ENCODE measurements around the gene SERPINA9.
"Not testable (repeated sequence)": the region's sequence is repeated elsewhere in the genome, so short reads cannot be mapped to it uniquely, and the experiment has no call there.

Gene SERPINA9

DNA sequence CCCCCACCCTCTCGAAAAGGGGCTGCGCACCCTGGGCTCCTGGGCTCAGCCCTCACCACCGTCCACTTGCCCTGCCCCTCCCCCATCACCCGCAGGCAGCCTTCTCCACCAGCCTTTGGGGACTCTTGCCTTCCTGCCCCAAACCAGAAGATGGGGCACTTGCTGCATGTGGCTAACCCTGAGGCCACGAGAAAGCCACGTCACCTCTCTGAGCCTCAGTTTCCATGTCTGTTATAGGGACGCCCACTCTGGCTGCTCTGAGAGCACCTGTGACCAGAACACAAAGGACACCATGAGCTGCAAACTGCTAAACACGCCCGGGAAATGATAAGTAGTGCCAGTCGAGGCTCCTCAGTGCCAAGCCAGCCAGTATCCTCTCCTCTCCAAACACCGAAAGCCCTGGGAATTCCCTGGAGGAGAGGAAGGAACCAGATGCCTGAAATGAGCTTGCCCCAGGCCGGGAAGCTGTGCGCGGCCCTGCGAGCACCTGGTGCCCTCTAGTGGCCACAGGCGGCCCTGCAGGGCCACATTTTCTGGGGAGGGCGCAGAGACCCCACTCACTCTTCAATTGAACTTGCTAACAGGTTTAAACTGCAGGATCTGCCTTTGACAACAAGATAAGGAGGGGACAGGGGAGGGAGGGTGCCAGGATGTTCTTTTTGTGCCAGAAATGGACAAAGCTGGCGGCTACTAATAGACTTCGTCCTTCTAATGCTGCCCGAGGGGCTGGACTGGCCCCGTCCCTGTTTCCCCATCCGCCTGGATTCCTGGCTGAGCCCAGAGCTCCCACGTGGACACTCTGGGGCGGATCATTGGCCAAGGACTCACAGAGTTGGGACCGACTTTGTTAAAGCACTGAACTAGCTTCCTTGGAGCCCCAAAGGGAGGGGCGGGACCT is 10.2 kb upstream of the SERPINA9 start:
- DNase-seq = no peak

DNA sequence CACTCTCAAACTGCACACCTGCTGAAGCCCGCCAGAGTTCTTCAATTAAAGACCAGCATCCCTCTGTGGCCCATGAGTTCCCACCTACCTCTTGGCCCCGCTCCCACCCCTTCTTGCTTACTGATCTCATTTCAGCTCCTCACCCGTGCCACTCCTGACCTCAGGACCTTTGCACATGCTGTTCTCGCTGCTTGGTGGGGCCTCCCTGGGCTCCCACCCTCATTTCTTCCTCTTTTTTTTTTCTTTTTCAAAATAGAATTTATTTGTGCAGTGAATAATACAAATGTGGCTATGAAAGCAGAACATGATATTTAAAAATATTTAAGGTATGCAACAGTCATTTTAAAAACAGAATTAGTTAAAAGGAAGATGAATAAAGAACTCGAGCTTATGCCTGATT is 8.5 kb upstream of the SERPINA9 start:
- DNase-seq = no peak

DNA sequence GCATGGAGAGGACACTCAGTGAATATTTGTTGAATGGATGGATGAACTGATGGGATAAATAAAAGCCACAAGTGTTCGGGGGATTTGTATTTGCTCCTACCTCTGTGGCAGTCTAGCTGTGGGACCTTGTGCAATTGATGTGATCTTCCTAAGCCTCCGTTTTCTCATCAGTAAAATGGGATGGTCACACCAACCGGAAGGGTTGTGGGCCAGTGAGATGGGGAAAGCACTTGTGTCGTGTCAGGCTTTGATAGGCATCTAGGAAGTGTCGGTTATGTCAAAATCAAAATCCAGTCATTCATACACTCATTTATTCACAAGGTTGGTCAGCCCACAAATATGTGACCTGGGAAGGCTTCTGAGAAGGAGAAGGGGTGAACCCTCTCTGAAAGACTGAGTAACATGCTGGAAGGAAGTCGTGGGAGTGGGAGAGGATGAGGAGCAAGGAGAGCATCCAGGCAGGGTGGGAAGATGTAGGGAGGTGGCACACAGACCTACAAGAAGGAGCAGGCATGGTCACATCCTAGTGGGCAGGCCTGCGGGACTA is 7.8 kb upstream of the SERPINA9 start:
- no peak for DNase-seq

DNA sequence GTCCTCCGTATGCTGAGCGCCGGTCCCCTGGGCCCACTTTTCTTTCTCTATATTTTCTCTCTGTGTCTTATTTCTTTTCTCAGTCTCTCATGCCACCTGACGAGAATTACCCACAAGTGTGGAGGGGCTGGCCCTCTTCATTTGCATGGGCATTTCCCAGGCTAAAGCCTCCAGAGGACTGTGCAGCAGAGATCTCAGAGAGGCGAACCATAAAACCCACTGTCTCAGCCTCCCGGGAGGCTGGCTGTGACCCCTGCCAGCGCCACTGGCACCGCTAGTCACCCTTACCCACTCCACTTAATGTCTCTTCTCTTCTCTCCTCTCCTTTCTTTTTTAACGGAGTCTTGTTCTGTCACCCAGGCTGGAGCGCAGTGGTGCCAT is 7.1 kb upstream of the SERPINA9 start:
- DNase-seq = no peak

DNA sequence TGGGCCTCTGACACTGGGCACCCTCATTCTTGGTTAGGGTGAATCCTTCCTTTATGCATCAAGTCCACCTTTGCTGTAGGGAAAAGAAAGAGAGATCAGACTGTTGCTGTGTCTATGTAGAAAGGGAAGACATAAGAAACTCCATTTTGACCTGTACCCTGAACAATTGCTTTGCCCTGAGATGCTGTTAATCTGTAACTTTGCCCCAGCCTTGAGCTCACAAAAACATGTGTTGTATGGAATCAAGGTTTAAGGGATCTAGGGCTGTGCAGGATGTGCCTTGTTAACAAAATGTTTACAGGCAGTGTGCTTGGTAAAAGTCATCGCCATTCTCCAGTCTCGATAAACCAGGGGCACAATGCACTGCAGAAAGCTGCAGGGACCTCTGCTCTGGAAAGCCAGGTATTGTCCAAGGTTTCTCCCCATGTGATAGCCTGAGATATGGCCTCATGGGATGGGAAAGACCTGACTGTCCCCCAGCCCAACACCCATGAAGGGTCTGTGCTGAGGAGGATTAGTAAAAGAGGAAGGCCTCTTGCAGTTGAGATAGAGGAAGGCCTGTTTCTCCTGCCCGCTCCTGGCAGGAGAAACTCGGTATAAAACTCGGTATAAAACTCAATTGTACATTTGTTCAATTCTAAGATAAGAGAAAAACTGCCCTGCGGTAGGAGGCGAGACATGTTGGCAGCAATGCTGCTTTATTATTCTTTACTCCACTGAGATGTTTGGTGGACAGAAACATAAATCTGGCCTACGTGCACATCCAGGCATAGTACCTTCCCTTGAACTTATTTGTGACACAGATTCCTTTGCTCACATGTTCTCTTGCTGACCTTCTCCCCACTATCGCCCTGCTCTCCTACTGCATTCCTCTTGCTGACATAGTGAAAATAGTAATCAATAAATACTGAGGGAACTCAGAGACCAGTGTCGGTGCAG is 6.4 kb upstream of the SERPINA9 start:
- DNase-seq = not testable (repeated sequence)

DNA sequence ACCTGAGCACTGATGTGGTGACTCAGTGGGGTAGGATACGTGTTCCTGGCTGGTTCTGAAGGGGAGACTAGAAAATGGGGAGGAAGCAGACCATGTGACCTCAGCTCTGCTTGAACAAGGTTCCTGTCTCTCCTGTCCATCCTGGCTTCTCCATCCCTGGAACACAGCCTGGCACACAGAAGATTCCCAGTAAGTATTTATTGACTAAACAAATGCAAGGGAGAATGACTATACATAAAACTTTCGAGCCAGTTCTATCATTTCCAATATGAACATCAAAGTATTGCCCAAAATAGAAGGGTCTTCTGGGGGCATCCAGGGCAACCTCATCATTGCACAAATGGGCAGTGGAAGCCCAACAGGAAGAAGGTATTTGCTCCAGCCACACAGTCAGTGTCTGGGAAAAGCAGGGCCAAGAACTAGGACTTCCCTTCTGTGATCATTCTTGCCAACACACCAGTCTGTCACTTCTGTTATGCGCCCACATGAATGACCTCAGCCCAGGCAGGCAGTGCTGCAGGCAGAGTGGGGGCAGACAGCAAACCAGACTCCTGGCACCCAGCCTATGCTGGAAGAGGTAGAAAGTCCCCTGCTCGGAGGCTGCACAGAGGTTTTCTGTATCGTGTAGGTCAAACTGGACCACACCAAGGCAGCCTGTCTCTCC is 5.6 kb upstream of the SERPINA9 start:
- no peak for DNase-seq

DNA sequence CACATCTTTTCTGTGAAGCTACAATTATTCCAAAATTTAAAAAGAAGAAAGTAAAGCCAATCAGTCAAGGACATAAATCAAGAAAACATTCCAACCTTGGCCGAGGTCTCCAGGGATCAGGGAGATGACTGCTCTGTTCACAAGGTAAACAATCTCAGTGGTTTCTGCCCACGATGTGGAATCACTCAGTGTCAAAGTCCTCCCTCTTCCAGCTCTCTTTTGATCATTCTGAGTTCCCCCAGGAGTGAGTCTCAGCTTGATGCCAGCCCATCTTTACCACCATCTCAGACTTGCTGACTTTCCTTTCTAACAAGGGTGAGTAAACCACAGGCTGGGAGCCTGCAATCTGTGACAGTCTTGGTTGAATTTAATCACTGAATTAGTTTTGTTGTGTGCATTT is 4.8 kb upstream of the SERPINA9 start:
- no peak for DNase-seq

DNA sequence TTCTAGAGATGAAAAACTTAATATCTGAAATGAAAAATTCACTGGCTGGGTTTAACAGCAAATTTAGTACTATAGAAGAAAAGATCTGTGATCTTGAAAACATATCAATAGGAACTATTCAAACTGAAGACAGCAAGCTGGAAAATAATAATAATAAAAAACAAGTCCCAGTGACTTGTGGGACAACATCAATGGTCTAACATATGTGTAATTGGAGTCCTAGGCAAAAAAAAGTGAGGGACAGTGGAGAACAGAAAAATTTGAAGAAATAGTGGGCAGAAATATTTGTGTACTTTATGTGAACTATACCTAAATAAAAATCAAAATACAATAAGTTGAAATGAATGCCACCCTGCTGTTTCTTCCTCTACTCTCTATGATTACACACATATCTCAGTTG is 2.4 kb upstream of the SERPINA9 start:
- DNase-seq = no peak

DNA sequence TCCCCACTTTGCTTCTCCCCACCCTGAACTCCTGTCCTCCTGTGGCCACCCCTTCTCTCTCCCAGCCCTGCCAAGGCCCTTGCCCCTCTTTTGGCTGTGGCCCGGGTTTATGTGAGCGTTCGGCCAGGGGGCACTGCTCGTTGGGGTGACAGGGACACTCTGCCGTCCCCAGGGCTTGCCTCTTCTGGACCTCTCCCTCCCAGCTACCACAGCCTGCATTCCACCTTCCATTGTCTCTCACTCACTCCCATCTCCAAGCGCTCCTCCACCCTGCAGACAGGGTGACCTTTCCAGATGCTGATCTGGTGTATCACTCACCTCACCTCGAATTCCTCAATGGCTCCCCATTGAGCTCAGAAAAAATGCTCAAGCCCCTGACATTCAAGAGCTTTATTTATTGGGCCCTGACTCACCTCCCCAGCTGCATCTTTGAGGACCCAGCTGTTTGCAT is 1.4 kb downstream of the SERPINA9 start:
- no peak for DNase-seq

DNA sequence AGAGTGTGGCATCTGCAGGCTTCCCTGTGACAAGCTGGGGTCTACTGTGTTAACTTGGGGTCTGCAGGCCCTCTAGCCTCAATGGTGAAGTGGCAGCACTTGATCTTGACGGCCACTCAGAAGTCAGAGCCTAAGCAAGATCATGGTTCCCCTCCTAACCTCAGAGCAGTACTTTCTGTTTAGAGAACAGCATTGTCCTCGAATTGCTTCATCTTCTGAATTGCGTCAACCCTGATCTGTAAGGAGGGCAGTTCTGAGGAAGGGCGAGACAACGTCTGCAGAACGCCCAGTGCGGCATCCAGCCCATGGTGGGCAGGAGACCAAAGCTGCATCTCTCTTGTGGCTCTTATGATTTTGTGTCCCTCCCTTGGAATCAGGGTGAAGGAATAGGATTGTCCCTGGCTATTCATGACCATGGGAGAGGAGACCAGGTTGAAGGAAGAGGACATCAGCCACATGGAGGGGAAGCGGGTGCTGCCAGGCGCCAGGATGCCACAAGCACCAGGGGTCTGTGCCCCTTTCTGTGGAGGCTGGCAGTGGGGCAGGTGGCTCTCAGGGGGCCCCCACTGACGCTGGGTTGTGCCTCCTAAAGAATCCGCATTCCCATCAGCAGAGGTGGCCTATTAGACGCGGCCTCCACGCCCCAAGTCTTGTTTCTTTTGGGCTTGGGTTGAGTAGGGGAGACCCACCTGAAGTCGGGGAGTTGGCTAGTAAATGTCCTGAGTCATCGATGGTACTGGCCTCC is 2.2 kb downstream of the SERPINA9 start:
- no peak for DNase-seq

DNA sequence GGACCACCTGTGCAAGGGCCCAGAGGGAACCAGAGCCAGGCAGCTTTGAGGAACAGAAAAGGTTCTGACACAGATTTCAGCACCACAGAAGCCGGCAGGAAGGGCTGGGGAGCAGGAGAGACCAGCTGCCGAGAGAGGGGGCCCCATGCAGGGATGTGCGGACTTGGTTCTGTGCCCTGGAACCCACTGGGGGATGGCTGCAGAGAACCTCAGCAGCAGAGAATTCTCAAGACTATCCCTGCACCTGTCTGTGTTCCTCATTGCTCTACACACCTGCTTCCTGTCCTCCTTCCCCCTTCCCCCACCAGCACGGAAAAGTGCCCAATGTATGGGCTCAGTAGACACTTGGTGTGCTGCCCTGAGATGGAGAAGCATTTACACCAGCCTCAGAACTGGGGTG is 3.2 kb downstream of the SERPINA9 start:
- DNase-seq = no peak

DNA sequence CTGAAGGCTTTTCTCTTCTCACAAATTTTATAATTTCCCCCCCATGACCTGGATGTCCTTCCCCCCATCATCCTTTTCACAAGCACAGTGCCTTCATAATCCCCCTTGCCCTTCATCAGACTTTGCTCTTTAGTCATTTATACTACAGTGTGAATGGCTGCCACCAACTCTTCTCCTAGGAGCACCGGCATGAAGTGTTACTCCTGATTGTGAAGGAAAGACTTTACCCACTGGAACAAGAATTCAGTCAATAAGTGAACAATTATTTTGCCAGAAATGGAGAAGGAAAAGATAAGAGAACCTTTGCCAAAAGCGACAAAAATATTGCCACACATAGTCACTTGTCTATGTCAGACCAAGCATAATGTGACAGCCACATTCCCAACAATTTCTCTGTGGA is 5.0 kb downstream of the SERPINA9 start:
- no peak for DNase-seq

DNA sequence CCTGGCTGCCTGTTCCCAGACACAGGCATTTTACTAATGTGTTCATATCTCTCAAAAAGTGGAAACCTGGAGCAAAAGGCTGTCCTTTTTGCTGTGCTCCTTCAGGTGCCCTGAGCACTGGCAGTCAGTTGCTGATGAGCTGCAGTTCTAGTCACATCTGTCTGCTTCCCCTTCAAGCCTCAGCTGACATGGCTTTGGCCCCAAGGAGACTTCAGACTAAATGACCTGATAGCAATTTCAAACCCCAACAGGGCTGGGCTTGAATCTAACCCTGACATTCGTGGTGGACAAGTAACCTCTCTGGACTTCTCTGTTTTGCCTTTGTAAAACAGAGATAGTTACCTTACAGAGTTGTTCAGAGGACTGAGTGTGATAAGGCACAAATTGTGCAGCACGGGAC is 5.7 kb downstream of the SERPINA9 start:
- DNase-seq = no peak

DNA sequence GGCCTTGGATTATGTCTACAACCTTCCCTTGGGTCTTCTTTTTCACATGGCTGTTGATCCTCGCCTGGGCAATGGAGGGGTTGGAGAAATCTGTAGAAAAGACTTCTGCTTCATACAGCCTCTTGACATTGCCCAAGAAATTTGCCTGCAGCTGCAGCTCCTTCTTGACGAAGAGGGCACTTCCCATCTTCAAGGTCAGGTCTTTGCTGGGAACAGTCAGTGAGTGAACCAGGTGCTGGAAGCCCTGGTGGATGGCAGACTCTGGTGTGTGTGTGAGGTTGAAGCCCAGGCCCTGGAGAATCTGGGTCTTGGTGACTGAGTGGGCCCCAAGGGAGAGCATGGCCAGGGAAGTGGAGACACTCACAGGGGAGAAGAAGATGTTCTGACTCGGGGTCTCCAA is 6.7 kb downstream of the SERPINA9 start:
- DNase-seq = no peak

DNA sequence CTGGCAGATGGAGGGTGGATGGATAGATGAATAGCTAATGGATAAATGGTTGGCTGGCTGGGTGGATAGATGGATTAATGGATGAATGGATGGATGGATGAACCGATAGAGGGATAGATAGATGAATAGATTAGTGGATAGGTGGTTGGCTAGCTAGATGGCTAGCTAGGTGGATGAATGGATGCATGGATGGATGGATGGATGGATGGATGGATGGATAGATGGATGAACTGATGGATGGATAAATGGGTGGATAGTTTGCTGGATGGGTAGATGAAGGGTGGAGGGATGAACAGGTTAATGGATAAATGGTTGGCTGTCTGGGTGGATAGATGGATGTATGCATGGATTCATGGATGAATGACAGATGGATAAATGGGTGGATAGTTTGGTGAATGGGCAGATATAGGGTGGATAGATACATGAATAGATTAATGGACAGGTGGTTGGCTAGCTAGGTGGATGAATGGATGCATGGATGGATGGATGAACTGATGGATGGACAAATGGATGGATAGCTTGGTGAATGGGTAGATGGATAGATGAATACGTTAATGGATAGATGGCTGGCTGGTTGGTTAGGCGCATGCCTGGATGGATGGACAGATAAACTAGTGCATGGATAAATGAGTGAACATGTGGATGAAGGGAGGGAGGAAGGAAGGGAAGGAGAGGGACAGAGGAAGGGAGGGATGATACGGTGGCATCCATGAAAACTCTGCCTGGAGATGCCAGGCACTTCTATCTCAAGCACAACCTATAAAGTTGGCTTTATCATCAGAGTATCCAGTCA is 8.1 kb downstream of the SERPINA9 start:
- no peak for DNase-seq

DNA sequence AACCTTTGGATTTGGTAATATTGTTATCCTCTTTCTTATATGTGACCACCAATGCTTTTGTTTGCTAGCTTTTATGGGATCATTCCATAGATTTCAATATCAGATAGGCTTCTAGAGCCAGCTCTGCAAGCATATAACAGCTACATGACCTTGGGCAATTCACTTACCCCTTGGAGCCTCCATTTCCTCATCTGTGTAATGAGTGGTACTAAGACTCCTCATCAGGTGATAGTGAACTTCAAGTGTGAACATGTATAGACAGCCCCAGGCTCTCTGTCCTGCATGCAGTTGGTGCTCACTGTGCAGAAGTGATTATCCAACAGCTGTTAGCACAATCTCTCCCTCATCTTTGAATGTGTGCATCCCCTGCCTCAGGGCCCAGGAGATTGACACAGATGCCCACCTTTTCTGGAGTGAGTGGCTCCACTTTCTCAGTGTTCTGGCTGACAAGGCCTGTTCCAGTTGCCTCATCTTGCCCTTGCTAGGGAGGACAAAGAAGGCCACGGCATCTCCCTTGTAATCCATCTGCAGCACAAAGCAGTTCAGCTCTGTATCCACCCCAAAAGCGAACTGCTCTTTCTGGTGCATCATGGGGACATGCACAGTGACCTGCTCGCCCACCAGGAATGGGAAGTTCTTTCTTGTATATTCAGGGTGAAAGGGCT is 9.2 kb downstream of the SERPINA9 start:
- DNase-seq = no peak

DNA sequence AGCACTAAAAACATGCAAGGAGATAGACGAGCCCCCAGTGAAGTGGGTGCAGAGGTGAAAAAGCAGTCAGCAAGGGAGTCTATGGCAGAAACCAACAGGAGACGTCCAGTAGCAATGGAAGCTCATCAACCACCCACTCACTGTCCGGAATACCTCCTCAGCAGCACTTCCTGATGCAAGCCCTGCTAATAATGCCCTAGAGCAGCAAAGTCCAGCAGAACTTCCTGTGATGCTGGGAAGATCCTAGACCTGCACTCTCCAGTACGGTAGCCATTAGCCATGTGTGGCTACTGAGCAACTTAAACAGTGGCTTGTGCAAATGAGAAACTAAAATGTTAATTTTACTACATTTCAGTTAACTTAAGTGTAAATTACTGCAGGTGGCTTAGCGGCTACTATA is 11.0 kb downstream of the SERPINA9 start:
- DNase-seq = no peak

DNA sequence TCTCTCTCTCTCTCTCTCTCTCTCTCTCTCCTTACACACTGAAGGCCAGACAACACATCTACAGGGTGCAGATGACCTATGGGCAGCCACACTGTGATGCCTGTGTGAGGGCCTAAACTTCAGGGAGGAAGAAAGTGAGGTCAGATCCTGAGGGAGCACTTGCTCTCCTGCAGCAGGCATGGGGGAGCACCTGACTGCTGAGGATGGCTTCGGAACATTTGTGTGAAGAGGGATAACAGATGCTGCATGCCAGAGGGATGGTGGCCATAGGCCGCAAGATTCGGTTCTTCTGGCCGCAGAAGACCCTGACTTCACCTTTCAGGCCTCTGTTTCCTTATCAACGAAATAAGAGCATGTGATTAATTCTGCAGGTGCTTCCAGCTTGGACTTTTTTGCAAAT is 11.7 kb downstream of the SERPINA9 start:
- no peak for DNase-seq

DNA sequence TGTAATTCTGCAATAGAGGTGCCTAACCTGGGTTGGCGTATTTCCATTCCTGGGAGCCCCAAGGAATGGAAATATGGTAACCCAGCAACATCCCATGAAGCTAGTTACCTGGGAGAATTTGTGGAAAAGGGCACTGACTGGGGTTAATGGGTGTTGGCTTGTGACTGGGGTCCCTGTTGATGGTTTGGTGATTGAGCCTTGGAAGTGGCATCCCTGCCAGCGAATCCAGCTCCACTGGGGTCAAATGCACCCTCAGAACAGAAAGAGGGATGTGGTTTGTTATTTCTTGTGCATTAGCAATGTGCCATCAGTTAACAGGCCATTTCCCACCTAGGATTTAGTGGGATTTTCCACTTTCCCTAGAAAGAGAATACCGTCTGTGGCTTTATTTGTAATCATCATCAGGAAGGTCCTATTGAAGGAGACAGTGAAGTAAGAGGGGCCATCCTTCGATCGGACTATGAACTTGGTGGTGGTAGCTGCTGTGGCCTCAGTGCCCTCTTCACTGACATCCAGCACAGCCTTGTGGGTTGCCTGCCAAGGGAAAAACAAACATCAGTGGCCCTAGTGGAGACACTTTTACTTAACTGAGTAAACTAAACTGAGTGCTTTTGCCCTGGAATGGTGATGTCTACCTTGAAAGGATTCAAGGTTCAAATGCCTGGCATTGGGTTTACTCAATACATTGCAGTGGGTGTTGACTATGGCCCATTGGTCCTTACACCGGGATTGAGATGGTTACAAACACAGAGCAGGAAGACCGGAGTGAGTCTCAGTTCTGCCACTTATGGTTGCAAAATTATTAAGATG is 13.0 kb downstream of the SERPINA9 start:
- DNase-seq = no peak

DNA sequence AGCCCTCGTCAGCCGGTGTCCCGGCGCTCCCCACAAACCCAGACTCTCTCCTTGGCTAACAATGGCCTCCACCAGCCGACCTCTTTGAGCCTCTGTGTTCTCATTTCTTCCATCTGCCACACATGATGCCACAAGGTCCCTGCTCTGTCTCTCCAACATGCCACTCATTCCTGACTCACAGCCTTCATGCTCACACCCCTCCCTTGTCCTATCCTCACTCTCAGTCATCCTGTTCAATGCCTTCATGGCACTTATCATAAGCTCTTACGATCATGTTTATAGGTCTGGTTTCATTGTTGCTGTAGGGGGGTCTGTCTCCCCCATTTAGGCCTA is 13.8 kb downstream of the SERPINA9 start:
- DNase-seq = no peak

Measured in KG1 (cell line).